Erythroblast (primary cell): ENCODE measurements around the gene GPR173.

Experiments
- GATA1 ChIP-seq: IDR thresholded peaks from 2 replicates; pipeline ENCODE4 v1.6.1; 2011; ENCODE audit warnings: low read depth, mild to moderate bottlenecking, control low read depth, low read length, moderate library complexity
- POLR2A ChIP-seq: IDR thresholded peaks from 2 replicates; pipeline ENCODE4 v1.6.1; 2011; ENCODE audit warnings: mild to moderate bottlenecking, low read length

DNA sequence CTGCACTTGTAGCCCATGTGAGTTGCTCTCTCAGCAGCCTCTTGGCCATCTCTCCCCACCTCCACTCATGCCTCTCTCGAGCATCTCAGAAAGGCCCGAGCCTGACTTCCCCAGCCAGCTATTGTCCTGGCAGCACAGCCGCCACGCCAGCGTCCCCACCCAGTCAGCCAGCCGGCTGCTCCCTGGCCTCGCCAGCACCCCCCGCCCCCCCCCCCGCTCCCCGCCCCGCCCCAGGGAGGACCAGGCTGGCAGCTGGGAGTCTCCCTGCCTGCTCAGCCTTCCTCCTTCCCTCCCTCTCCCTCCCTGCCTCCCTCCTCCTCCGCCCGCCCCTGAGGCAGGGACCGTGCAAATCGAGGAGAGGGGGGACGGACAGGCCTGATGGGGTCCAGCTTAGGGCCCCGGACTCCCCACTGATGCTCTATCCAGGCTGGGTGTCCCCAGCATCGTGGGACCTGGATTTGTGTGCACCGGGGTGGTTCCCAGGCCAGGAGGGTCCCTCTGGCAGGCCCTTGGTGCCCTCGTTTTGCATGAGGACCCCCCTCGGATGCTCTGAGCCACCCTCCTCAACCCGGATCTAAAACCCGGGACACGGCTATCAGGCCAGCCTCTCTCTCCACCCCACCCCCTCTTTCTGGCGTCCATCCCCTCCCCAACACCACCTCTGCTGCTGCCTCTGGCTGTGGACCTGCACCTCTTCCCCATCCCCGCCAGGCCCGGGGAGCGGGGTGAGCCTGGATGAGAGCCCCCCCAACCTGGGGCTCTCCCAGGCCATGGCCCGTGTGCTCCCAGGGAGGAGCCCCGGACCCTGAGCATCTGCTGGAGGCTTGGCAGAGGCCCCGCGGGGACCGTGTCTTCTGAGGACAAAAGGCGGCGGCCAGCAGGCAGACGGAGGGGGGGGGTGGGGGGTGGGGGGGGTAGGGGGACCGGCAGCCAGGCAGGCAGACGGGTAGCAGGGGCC is at the start of gene GPR173:
- no peak for TF ChIP-seq POLR2A
- TF ChIP-seq GATA1 = no peak
